SHP77 (cell line): ENCODE results near the gene VMA21.

Experiments used
- DNase-seq, 2 experiments: peaks; one replicate each; lab custom pipeline; 2025; lab: John Stamatoyannopoulos, UW

The VMA21 gene

GRCh38 chrX:151396825-151397740 lies at the start of gene VMA21:
TSS of gene VMA21 (plus strand) at chrX:151397206. CDS start at chrX:151397309, 103 bp downstream.
- DNase-seq: peak; percentile 42 to 81

- no peak for DNase-seq
Measured at GRCh38 chrX:151359341-151359740, 37.7 kb upstream of the VMA21 start.

- peak; percentile 10 to 39 for DNase-seq
Measured at GRCh38 chrX:151359931-151360871, 36.8 kb upstream of the VMA21 start.

GRCh38 chrX:151363316-151363715 lies 33.7 kb upstream of the VMA21 start:
- DNase-seq: no peak

- DNase-seq: no peak
Measured at GRCh38 chrX:151365579-151365978, 31.4 kb upstream of the VMA21 start.

GRCh38 chrX:151370906-151371305 lies 26.1 kb upstream of the VMA21 start:
- no peak for DNase-seq

- peak; percentile 28 to 76 for DNase-seq
Measured at GRCh38 chrX:151384807-151385206, 12.2 kb upstream of the VMA21 start.

GRCh38 chrX:151386838-151387459 lies 10.1 kb upstream of the VMA21 start:
- peak; percentile 3 to 16 for DNase-seq

- no peak for DNase-seq
Measured at GRCh38 chrX:151391722-151392121, 5.3 kb upstream of the VMA21 start.

- DNase-seq: no peak
Measured at GRCh38 chrX:151393514-151393913, 3.5 kb upstream of the VMA21 start.

GRCh38 chrX:151396042-151396824 lies 773 bp upstream of the VMA21 start:
- DNase-seq: peak; percentile 41 to 81

GRCh38 chrX:151397741-151398070 lies 700 bp downstream of the VMA21 start:
- no peak for DNase-seq

GRCh38 chrX:151398346-151398745 lies 1.3 kb downstream of the VMA21 start:
- DNase-seq: no peak

GRCh38 chrX:151402719-151403390 lies 5.8 kb downstream of the VMA21 start:
- peak in 1 of 2 experiments; percentile 17 for DNase-seq

- no peak for DNase-seq
Measured at GRCh38 chrX:151416579-151416978, 19.6 kb downstream of the VMA21 start.

GRCh38 chrX:151419782-151420181 lies 22.8 kb downstream of the VMA21 start:
- DNase-seq: no peak

- DNase-seq: no peak
Measured at GRCh38 chrX:151424505-151424904, 27.5 kb downstream of the VMA21 start.

- DNase-seq: no peak
Measured at GRCh38 chrX:151448509-151448908, 51.5 kb downstream of the VMA21 start.

- no peak for DNase-seq
Measured at GRCh38 chrX:151458824-151459223, 61.8 kb downstream of the VMA21 start.
